ENCODE data around the gene ALOX12.

- TF ChIP-seq, protein P1, sequence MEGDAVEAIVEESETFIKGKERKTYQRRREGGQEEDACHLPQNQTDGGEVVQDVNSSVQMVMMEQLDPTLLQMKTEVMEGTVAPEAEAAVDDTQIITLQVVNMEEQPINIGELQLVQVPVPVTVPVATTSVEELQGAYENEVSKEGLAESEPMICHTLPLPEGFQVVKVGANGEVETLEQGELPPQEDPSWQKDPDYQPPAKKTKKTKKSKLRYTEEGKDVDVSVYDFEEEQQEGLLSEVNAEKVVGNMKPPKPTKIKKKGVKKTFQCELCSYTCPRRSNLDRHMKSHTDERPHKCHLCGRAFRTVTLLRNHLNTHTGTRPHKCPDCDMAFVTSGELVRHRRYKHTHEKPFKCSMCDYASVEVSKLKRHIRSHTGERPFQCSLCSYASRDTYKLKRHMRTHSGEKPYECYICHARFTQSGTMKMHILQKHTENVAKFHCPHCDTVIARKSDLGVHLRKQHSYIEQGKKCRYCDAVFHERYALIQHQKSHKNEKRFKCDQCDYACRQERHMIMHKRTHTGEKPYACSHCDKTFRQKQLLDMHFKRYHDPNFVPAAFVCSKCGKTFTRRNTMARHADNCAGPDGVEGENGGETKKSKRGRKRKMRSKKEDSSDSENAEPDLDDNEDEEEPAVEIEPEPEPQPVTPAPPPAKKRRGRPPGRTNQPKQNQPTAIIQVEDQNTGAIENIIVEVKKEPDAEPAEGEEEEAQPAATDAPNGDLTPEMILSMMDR (IDR thresholded peaks at IDR 0.05): no peak
- no peak for TF ChIP-seq EZH2 (IDR thresholded peaks at IDR 0.05)
These were observed 23.5 kb downstream of the ALOX12 start for GRCh38 chr17:7019367-7019766.
